SJSA1 (cell line): ENCODE results near the gene ACTN2. TPM values are rescaled to one million over a fixed set of nuclear protein-coding genes. Genes with fewer than 3 reads are reported as not detected.

ENCODE experiments used
- DNase-seq, 2 experiments: peaks; one replicate each; pipeline ENCODE4 v3.0.0-alpha.2; 2015 to 2020; ENCODE audit warnings: low spot score in 2 of 2, low read depth in 1 of 2
- H3K27ac ChIP-seq: fragments of 250-450 bp; sonication (Bioruptor Pico); 2 replicates; pipeline ENCODE4 v1.5.1; 2020; ENCODE audit warnings: mild to moderate bottlenecking, moderate library complexity
- H3K27me3 ChIP-seq: fragments of 250-450 bp; sonication (Bioruptor Pico); replicated peaks from 2 replicates; pipeline ENCODE4 v1.5.1; 2020; ENCODE audit warnings: mild to moderate bottlenecking, moderate library complexity
- H3K36me3 ChIP-seq: fragments of 250-450 bp; sonication (Bioruptor Pico); 2 replicates; pipeline ENCODE4 v1.5.1; 2020; ENCODE audit warnings: mild to moderate bottlenecking
- H3K4me1 ChIP-seq: fragments of 250-450 bp; sonication (Bioruptor Pico); replicated peaks from 2 replicates; pipeline ENCODE4 v1.6.1; 2021; ENCODE audit warnings: mild to moderate bottlenecking
- H3K4me3 ChIP-seq: fragments of 250-450 bp; sonication (Bioruptor Pico); 2 replicates; pipeline ENCODE4 v1.5.1; 2020; ENCODE audit warnings: mild to moderate bottlenecking
- H3K9me3 ChIP-seq: fragments of 250-450 bp; sonication (Bioruptor Pico); replicated peaks from 2 replicates; pipeline ENCODE4 v1.5.1; 2020; ENCODE audit warnings: mild to moderate bottlenecking
- total RNA-seq: library from RNA; depleted of rRNA; stranded (reverse); fragments of >200 nt; shearing (Covaris generic); gene quantifications from 2 replicates; pipeline ENCODE4 v1.2.3, GENCODE V29; 2014

Gene ACTN2
- total RNA-seq, 1 experiment from 2014 or later: not detected

DNA sequence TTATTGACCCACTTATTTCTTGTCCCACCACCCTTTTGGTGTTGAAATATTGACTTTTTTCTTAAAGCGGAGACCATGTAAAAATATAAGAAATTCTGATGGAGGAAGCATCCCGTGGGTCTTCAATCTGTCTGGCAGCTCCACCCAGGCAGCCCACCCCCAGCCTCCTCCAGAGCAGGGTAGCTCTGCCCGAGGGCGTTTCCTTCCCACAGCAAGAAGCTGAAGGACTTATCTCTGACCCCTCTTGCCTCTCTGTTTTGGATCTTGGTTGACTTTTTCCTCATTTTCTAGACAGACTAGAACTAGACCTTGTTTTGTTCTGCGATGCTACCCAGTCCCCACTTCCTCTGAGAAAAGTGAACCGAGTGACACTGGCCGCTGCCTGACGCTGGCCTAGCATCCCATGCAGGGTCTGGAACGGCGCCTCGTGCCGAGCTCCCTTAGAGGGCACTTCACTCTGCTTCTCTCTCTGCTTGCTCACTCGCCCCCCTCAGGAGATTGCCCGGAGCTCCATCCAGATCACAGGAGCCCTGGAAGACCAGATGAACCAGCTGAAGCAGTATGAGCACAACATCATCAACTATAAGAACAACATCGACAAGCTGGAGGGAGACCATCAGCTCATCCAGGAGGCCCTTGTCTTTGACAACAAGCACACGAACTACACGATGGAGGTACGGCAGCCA lies 68.4 kb downstream of the ACTN2 start:
- Histone ChIP-seq H3K27ac (no peak overlapping the region), H3K27me3 (0 out of 2 replicates have a peak, but pooled peaks cover 3% of the 10 kb centered on the region), H3K36me3 (no peaks in the 10 kb centered on the region), H3K4me3 (no peak overlapping the region), H3K9me3 (no peaks in the 10 kb centered on the region), H3K4me1 (no peaks in the 10 kb centered on the region)
- no peak for DNase-seq

- Histone ChIP-seq H3K27ac (no peak overlapping the region), H3K4me1 (no peaks in the 10 kb centered on the region), H3K27me3 (no peaks in the 10 kb centered on the region), H3K9me3 (no peaks in the 10 kb centered on the region), H3K4me3 (no peak overlapping the region), H3K36me3 (no peaks in the 10 kb centered on the region)
- DNase-seq: no peak
Measured at GRCh38 chr1:236757640-236758039, 71.3 kb downstream of the ACTN2 start.

DNA sequence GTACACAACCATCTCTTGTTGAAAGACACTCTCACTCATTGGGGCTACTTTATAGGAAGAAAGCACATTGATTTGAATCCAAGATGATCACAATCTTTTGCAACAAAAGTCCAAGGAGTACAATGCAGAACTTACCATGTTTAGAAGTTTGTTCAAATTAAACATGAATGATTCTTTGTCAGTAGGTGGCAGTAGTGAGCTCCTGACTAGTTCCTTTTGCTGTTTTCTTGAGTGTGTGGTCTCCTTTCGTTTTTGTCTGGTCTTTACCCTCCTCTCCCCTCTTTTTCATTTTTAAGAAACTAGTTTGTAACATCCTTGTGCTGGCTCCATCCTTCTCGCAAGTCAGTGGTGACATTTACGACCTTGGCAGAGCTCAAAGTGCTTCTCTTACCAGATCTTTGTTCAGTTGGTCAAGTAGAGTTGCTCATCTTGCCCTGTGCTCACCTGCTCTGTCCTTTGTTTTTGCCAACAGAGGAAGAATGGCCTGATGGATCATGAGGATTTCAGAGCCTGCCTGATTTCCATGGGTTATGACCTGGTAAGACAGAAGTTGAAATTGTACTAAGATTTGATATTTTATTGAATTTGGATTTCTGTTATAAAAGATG lies 73.1 kb downstream of the ACTN2 start:
- H3K36me3 ChIP-seq: no peaks in the 10 kb centered on the region
- H3K4me1 ChIP-seq: no peaks in the 10 kb centered on the region
- no peaks in the 10 kb centered on the region for H3K9me3 ChIP-seq
- DNase-seq: peak in 1 of 2 experiments; percentile 40
- no peak overlapping the region for H3K27ac ChIP-seq
- H3K4me3 ChIP-seq: no peak overlapping the region
- H3K27me3 ChIP-seq: no peaks in the 10 kb centered on the region

- H3K4me3 ChIP-seq: no peak overlapping the region
- H3K27ac ChIP-seq: no peak overlapping the region
- no peaks in the 10 kb centered on the region for H3K27me3 ChIP-seq
- DNase-seq: no peak
- H3K4me1 ChIP-seq: no peaks in the 10 kb centered on the region
- H3K9me3 ChIP-seq: no peaks in the 10 kb centered on the region
- H3K36me3 ChIP-seq: no peaks in the 10 kb centered on the region
Measured at GRCh38 chr1:236760480-236760879, 74.2 kb downstream of the ACTN2 start.

DNA sequence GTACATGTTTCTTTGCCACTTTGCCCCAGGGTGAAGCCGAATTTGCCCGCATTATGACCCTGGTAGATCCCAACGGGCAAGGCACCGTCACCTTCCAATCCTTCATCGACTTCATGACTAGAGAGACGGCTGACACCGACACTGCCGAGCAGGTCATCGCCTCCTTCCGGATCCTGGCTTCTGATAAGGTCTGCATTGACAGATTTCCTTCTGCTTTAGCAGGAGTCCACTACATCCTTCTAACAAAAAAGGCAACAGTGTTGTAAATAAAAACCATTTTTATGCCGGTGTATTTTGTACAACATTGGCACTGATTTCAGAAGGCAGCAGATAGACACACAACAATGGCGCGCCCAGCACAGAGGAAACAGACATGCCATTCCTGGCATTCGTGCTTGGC lies 74.7 kb downstream of the ACTN2 start:
- Histone ChIP-seq H3K27me3 (no peaks in the 10 kb centered on the region), H3K36me3 (no peaks in the 10 kb centered on the region)

DNA sequence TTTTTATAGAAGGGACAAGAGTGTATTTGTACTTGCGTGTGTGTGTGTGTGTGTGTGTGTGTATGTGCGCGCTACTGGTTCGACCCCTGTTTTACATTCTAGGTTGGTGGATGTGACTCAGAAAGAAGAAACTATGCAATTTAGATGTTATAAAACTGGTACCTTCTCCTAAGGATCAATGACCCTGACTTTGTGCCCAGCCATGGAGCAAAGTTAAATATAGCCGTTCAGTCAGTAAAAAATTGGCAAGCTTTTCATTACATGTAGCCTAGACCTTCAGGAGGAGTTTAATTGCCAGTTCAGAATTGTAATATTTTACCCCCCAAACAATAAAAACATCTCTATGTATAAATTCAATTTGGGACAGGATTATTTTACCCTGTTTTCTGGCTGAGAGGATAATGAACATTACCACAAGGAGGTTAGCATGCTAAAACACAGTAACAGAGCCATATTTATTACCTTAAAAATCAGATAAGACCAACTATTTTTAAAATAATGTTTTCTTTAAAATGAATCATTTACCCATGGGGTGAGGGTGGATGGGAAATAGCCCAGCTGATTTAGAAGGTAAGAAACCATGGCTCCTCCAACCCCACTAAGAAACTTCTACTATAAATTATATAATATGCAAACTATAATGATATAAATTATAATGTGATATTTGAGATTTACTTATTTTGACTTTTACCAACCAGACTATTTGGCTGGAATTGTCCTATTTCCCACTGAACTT lies 75.3 kb downstream of the ACTN2 start:
- DNase-seq: no peak

More for the DNA sequence above, 74.7 kb downstream of the ACTN2 start:
- Histone ChIP-seq H3K4me1 (no peaks in the 10 kb centered on the region), H3K4me3 (no peak overlapping the region), H3K9me3 (no peaks in the 10 kb centered on the region), H3K27ac (no peak overlapping the region)
- no peak for DNase-seq

DNA sequence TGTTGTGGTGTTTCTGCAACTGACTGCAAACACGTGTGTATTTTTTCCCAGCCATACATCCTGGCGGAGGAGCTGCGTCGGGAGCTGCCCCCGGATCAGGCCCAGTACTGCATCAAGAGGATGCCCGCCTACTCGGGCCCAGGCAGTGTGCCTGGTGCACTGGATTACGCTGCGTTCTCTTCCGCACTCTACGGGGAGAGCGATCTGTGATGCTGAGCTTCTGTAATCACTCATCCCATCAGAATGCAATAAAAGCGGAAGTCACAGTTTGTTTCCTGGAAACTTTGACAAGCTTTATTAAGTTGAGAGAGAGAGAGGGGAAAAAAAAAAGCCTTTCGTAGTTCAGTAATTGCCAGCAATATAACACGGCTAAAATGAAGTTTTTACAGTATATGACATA lies 76.1 kb downstream of the ACTN2 start:
- no peaks in the 10 kb centered on the region for H3K36me3 ChIP-seq
- no peaks in the 10 kb centered on the region for H3K4me1 ChIP-seq
- no peaks in the 10 kb centered on the region for H3K27me3 ChIP-seq
- no peaks in the 10 kb centered on the region for H3K9me3 ChIP-seq
- no peak overlapping the region for H3K27ac ChIP-seq
- DNase-seq: no peak
- no peak overlapping the region for H3K4me3 ChIP-seq

More for the DNA sequence above, 75.3 kb downstream of the ACTN2 start:
- H3K36me3 ChIP-seq: no peaks in the 10 kb centered on the region
- H3K4me3 ChIP-seq: no peak overlapping the region
- H3K4me1 ChIP-seq: no peaks in the 10 kb centered on the region
- H3K9me3 ChIP-seq: no peaks in the 10 kb centered on the region
- H3K27ac ChIP-seq: no peak overlapping the region
- H3K27me3 ChIP-seq: no peaks in the 10 kb centered on the region

GRCh38 chr1:236765831-236766230 lies 79.5 kb downstream of the ACTN2 start:
- H3K9me3 ChIP-seq: no peaks in the 10 kb centered on the region
- no peaks in the 10 kb centered on the region for H3K4me1 ChIP-seq
- no peak overlapping the region for H3K27ac ChIP-seq
- no peaks in the 10 kb centered on the region for H3K36me3 ChIP-seq
- no peaks in the 10 kb centered on the region for H3K27me3 ChIP-seq
- no peak for DNase-seq
- no peak overlapping the region for H3K4me3 ChIP-seq

DNA sequence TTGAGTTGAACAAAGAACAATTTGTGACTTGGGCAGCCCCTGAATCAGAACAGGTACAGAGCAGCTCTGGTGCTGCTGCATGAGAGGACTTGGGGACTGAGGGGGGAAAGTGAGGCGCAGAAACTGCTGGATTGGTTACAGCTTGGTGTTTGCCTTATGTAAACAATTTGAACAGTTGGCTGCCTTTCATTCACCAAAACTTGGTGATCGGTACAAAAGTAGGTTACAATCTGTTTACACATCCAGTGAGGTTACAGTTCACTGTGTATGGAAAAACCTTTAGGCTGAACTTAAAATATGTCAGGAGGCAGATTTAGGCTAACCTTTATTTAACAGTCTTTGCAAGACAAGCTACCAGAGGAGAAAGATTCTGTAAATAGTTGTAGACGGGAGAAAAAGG lies 80.2 kb downstream of the ACTN2 start:
- Histone ChIP-seq H3K27me3 (no peaks in the 10 kb centered on the region), H3K4me3 (no peak overlapping the region), H3K4me1 (no peaks in the 10 kb centered on the region), H3K9me3 (no peaks in the 10 kb centered on the region), H3K36me3 (no peaks in the 10 kb centered on the region), H3K27ac (no peak overlapping the region)
- no peak for DNase-seq

GRCh38 chr1:236767276-236767675 lies 81.0 kb downstream of the ACTN2 start:
- Histone ChIP-seq H3K4me3 (no peak overlapping the region), H3K27ac (no peak overlapping the region), H3K9me3 (no peaks in the 10 kb centered on the region), H3K4me1 (no peaks in the 10 kb centered on the region), H3K27me3 (no peaks in the 10 kb centered on the region; the same call in 1 of the 2 replicates), H3K36me3 (no peaks in the 10 kb centered on the region)
- no peak for DNase-seq

DNA sequence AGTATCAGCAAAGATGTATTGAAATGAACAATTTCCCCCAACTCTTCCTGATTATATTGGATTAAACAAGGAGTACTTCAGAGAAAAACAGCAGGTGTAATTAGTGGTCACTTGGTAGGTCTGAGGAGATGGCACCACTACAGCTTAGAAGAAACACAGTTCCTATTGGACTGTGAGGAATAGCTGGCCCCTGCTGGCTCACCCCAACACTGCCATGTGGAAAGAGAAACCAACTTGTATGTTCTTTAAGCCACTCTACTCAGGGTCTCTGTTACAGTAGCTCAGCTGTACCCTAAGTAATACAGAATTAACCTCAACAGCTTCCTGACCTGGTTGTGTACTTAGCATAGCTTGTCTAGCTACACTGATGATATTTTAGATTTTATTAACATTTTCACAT lies 82.3 kb downstream of the ACTN2 start:
- Histone ChIP-seq H3K36me3 (no peaks in the 10 kb centered on the region), H3K27me3 (no peaks in the 10 kb centered on the region; the same call in 1 of the 2 replicates)
- DNase-seq: no peak

DNA sequence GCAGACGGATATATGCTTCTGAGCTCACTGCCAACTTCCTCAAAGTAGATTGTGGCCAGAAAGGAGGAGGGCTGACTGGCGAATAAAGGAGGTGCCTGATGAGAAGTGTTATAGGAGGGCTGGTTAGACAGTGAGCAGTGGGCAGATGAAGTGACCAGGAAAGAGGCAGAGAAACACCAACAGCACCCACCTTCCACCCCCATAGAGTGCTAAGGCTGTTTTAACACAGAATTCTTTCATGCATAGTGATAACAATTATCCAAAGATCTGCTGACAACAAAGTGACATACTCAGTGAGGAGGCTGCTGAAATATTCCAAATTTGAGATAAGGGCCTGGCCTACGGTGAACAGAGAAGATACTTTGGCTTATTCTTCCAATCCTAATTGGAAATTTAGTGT lies 87.6 kb downstream of the ACTN2 start:
- peaks cover 1% of the 10 kb centered on the region; the same call in 1 of the 2 replicates for H3K9me3 ChIP-seq
- H3K4me1 ChIP-seq: no peaks in the 10 kb centered on the region
- H3K27me3 ChIP-seq: no peaks in the 10 kb centered on the region; the same call in 1 of the 2 replicates
- DNase-seq: no peak
- H3K4me3 ChIP-seq: no peak overlapping the region
- H3K27ac ChIP-seq: no peak overlapping the region
- H3K36me3 ChIP-seq: no peaks in the 10 kb centered on the region

More for the DNA sequence above, 82.3 kb downstream of the ACTN2 start:
- Histone ChIP-seq H3K4me3 (no peak overlapping the region), H3K4me1 (no peaks in the 10 kb centered on the region), H3K9me3 (no peaks in the 10 kb centered on the region), H3K27ac (no peak overlapping the region)

GRCh38 chr1:236774926-236775325 lies 88.6 kb downstream of the ACTN2 start:
- H3K4me3 ChIP-seq: no peak overlapping the region
- no peaks in the 10 kb centered on the region; the same call in 1 of the 2 replicates for H3K27me3 ChIP-seq
- no peak overlapping the region for H3K27ac ChIP-seq
- no peaks in the 10 kb centered on the region for H3K36me3 ChIP-seq
- no peaks in the 10 kb centered on the region for H3K4me1 ChIP-seq
- no peak for DNase-seq
- H3K9me3 ChIP-seq: peaks cover 5% of the 10 kb centered on the region; the same call in 1 of the 2 replicates

DNA sequence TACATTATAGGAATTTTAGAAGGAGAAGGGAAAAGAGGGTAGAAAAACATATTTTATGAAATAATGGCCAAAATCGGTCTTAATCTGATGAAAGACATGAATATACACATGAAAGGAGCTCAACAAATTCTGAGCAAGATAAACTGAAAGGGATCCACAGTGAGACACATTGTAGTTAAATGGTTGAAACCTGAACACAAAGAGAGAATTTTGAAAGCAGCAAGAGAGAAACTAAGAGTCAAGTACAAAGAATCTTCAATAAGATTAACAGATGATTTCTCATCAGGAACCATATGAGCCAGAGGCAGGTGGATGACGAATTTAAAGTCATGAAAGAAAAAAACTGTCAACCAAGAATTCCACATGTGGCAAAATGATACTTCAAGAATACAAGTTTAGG lies 93.0 kb downstream of the ACTN2 start:
- H3K4me3 ChIP-seq: no peak overlapping the region

More for the DNA sequence above, 93.0 kb downstream of the ACTN2 start:
- H3K4me1 ChIP-seq: no peaks in the 10 kb centered on the region
- H3K27me3 ChIP-seq: no peaks in the 10 kb centered on the region
- no peak for DNase-seq
- no peaks in the 10 kb centered on the region for H3K36me3 ChIP-seq
- no peak overlapping the region for H3K27ac ChIP-seq
- peaks cover 5% of the 10 kb centered on the region; the same call in 1 of the 2 replicates for H3K9me3 ChIP-seq
